SU-DHL-6 (cell line): Measurements from ENCODE around the gene EP300.

ENCODE experiments used
- H2AFZ ChIP-seq: fragments of 200-600 bp; sonication (generic); 2 replicates; pipeline ENCODE4 v1.6.1; 2014; ENCODE audit warnings: low read depth, mild to moderate bottlenecking, moderate library complexity, mixed read lengths, antibody characterized with exemption, low read length; ENCODE audit not compliant: severe bottlenecking
- H3F3A ChIP-seq: fragments of 200-600 bp; shearing (Covaris generic); 2 replicates; pipeline ENCODE4 v1.6.0; 2016; ENCODE audit warnings: antibody characterized with exemption, mild to moderate bottlenecking; ENCODE audit not compliant: insufficient read depth
- H3K27ac ChIP-seq: fragments of 200-600 bp; sonication (generic); 2 replicates; pipeline ENCODE4 v1.5.1; 2016; ENCODE audit warnings: low read depth, mild to moderate bottlenecking, low read length, moderate library complexity, mixed read lengths
- H3K27me3 ChIP-seq: fragments of 200-600 bp; sonication (generic), shearing (Covaris generic); 2 replicates; pipeline ENCODE4 v1.6.0; 2014; ENCODE audit warnings: mild to moderate bottlenecking, low read length
- H3K36me3 ChIP-seq: fragments of 200-600 bp; sonication (generic); 2 replicates; pipeline ENCODE4 v1.6.1; 2014; ENCODE audit warnings: mild to moderate bottlenecking, low read length, mixed read lengths
- H3K4me2 ChIP-seq: fragments of 300-600, 200-600 bp; shearing (Covaris generic), sonication (generic); 2 replicates; pipeline ENCODE4 v1.6.0; 2014; ENCODE audit warnings: low read length, low read depth, mild to moderate bottlenecking; ENCODE audit not compliant: poor library complexity, severe bottlenecking
- H3K4me3 ChIP-seq: fragments of 200-600 bp; sonication (generic); 2 replicates; pipeline ENCODE4 v1.5.1; 2014; ENCODE audit warnings: antibody characterized with exemption, low read length, mild to moderate bottlenecking, mixed read lengths; ENCODE audit not compliant: insufficient read depth, poor library complexity, severe bottlenecking
- H3K79me2 ChIP-seq: fragments of 200-600 bp; sonication (generic); 2 replicates; pipeline ENCODE4 v1.6.1; 2014; ENCODE audit warnings: mild to moderate bottlenecking, low read length, moderate library complexity; ENCODE audit not compliant: insufficient read depth
- H3K9ac ChIP-seq: fragments of 200-600 bp; sonication (generic); 2 replicates; pipeline ENCODE4 v1.7.0; 2014; ENCODE audit warnings: mild to moderate bottlenecking, low read length
- H3K9me2 ChIP-seq: fragments of 200-600 bp; sonication (generic); replicated peaks from 2 replicates; pipeline ENCODE4 v1.6.1; 2014; ENCODE audit warnings: low read length; ENCODE audit not compliant: insufficient read depth
- H3K9me3 ChIP-seq: fragments of 200-600 bp; sonication (generic); 2 replicates; pipeline ENCODE4 v1.6.1; 2014; ENCODE audit warnings: low read length, mixed read lengths; ENCODE audit not compliant: insufficient read depth
- H4K20me1 ChIP-seq: fragments of 200-600 bp; sonication (generic); 2 replicates; pipeline ENCODE4 v1.6.1; 2014; ENCODE audit warnings: low read depth, mild to moderate bottlenecking, antibody characterized with exemption, low read length, moderate library complexity, mixed read lengths
- CTCF ChIP-seq: fragments of 200-600 bp; sonication (generic); IDR thresholded peaks from one replicate; pipeline ENCODE4 v1.5.1; 2017; ENCODE audit warnings: antibody characterized with exemption, mild to moderate bottlenecking, low read length, moderate library complexity; ENCODE audit not compliant: insufficient read depth, poor library complexity, severe bottlenecking
- EZH2phosphoT487 ChIP-seq: fragments of 200-600 bp; sonication (generic), shearing (Covaris generic); conservative IDR thresholded peaks from 2 replicates; pipeline ENCODE4 v1.6.1; 2018; ENCODE audit warnings: mild to moderate bottlenecking, antibody characterized with exemption, low read length, moderate library complexity, mixed read lengths

EP300 gene

GRCh38 chr22:41222846-41223507 lies 130.6 kb downstream of the EP300 start:
- no peak overlapping the region for H3K27ac ChIP-seq
- no peak overlapping the region for H3K9ac ChIP-seq
- no peak overlapping the region for H3K4me3 ChIP-seq

GRCh38 chr22:41223535-41223934 lies 131.1 kb downstream of the EP300 start:
- Histone ChIP-seq H3K9ac (no peak overlapping the region), H3K79me2 (no peaks in the 10 kb centered on the region), H3K4me2 (no peak overlapping the region), H3F3A (no peaks in the 10 kb centered on the region), H3K27ac (no peak overlapping the region), H3K36me3 (no peaks in the 10 kb centered on the region; the same call in 1 of the 2 replicates), H4K20me1 (no peaks in the 10 kb centered on the region), H3K27me3 (no peaks in the 10 kb centered on the region), H3K9me3 (no peaks in the 10 kb centered on the region), H2AFZ (no peak overlapping the region), H3K4me3 (no peak overlapping the region), H3K9me2 (no peaks in the 10 kb centered on the region)
- TF ChIP-seq CTCF (no peak), EZH2phosphoT487 (no peak)

More at GRCh38 chr22:41222846-41223507, 130.6 kb downstream of the EP300 start:
- no peak for TF ChIP-seq CTCF
- Histone ChIP-seq H3K36me3 (no peaks in the 10 kb centered on the region; the same call in 1 of the 2 replicates), H3K9me2 (no peaks in the 10 kb centered on the region), H3K79me2 (no peaks in the 10 kb centered on the region), H3K9me3 (no peaks in the 10 kb centered on the region), H2AFZ (no peak overlapping the region), H3F3A (no peaks in the 10 kb centered on the region), H3K27me3 (no peaks in the 10 kb centered on the region), H4K20me1 (no peaks in the 10 kb centered on the region), H3K4me2 (no peak overlapping the region)

- Histone ChIP-seq H3K9me2 (no peaks in the 10 kb centered on the region), H3K79me2 (no peaks in the 10 kb centered on the region), H3K9ac (no peak overlapping the region), H3K27ac (no peak overlapping the region), H3K9me3 (no peaks in the 10 kb centered on the region), H3K4me3 (no peak overlapping the region), H3K27me3 (no peaks in the 10 kb centered on the region), H4K20me1 (no peaks in the 10 kb centered on the region), H3F3A (no peaks in the 10 kb centered on the region), H3K4me2 (no peak overlapping the region), H2AFZ (no peak overlapping the region), H3K36me3 (no peaks in the 10 kb centered on the region; the same call in 1 of the 2 replicates)
- no peak for TF ChIP-seq CTCF
- no peak for TF ChIP-seq EZH2phosphoT487
These were observed 134.6 kb downstream of the EP300 start for GRCh38 chr22:41226723-41227655.
